ENCODE data around the gene CTPS2.

The CTPS2 gene

DNA sequence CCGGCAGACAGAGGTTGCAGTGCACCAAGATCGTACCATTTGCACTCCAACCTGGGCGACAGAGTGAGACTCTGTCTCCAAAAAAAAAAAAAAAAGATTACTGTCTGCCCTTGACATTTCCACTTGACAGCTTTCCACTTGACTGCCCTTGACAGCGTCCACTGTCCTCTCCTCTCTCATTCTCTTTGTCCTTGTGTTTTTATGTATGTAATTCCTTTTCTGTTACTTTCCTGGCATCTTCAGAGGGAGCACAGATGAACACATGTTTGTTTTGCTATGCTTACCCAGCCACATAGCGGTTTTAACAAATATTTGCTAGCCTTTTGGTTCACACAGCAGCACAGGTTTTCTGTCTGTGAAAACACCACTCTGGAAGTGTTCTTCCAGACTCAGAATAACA is 33.2 kb upstream of the CTPS2 start:
- TF ChIP-seq MYC (IDR thresholded peaks at IDR 0.05; ENCODE audit: low read depth, low read length) = no peak
- TF ChIP-seq POLR2A (IDR thresholded peaks at IDR 0.05; ENCODE audit: extremely low read depth, insufficient read length) = no peak
- TF ChIP-seq, protein P1, sequence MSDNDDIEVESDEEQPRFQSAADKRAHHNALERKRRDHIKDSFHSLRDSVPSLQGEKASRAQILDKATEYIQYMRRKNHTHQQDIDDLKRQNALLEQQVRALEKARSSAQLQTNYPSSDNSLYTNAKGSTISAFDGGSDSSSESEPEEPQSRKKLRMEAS (IDR thresholded peaks at IDR 0.05; ENCODE audit: low read depth, low read length) = no peak
- TF ChIP-seq, protein P2, sequence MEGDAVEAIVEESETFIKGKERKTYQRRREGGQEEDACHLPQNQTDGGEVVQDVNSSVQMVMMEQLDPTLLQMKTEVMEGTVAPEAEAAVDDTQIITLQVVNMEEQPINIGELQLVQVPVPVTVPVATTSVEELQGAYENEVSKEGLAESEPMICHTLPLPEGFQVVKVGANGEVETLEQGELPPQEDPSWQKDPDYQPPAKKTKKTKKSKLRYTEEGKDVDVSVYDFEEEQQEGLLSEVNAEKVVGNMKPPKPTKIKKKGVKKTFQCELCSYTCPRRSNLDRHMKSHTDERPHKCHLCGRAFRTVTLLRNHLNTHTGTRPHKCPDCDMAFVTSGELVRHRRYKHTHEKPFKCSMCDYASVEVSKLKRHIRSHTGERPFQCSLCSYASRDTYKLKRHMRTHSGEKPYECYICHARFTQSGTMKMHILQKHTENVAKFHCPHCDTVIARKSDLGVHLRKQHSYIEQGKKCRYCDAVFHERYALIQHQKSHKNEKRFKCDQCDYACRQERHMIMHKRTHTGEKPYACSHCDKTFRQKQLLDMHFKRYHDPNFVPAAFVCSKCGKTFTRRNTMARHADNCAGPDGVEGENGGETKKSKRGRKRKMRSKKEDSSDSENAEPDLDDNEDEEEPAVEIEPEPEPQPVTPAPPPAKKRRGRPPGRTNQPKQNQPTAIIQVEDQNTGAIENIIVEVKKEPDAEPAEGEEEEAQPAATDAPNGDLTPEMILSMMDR (IDR thresholded peaks at IDR 0.05; ENCODE audit: low read depth, low read length) = no peak
- no peak overlapping the region for H3K4me3 ChIP-seq (ENCODE audit: low read depth, low read length)
- DNase-seq (ENCODE audit: low read depth) = no peak

DNA sequence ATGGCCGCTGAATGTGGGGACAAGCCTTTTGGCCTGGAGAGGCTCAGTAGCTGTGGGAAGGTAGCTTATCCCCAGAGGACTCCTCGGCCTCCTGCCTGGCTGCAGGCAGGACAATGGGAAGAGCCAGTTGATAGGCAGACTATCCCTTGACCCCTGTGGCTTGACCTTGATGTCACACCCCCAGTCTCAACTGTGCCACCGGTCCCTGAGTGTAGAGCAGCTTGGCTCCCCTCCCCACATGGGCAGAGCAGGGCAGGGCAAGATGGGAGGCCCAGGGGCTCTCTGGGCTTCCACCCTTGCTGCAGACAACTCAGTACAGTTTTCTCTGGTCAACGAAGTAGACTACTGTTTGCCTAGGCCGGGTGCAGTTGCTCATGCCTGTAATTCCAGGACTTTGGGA is 32.6 kb upstream of the CTPS2 start:
- TF ChIP-seq, protein P1 (IDR thresholded peaks at IDR 0.05; ENCODE audit: low read depth, low read length) = no peak
- TF ChIP-seq POLR2A (IDR thresholded peaks at IDR 0.05; ENCODE audit: extremely low read depth, insufficient read length) = no peak
- no peak for TF ChIP-seq MYC (IDR thresholded peaks at IDR 0.05; ENCODE audit: low read depth, low read length)
- TF ChIP-seq, protein P2 (IDR thresholded peaks at IDR 0.05; ENCODE audit: low read depth, low read length) = no peak
- H3K4me3 ChIP-seq (ENCODE audit: low read depth, low read length) = no peak overlapping the region
- no peak for DNase-seq (ENCODE audit: low read depth)

DNA sequence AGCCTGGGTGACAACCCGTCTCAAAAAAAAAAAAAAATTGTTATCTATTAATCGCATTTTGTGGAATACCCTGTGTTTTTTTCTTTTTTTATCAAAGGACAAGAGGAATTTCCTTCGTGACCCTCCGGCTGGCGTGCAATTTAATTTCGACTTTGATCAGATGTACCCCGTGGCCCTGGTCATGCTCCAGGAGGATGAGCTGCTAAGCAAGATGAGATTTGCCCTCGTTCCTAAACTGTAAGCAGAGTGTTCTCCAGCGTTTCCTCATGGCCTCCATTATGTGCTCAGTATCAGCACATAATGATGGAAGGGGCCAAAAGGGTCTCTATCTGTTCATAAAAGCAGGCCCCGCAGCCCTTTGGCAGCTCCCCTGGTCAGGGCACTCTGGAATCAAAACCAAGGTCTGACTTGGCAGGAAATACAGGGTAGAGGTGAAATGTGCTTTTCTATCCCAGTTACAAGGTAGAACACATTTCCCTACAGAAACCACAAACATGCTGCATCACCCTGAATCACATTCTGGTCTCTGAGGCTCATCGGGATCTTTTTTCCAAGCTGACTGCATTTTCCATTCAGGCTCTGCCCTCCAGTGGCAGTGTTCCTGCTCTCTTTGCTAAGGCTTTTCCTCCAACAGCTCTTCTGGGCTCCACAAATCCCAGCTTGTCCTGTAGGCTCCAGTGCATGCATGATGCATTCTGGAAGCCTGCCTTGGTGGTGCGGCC is 31.3 kb upstream of the CTPS2 start:
- TF ChIP-seq MYC (IDR thresholded peaks at IDR 0.05; ENCODE audit: low read depth, low read length) (no peak), POLR2A (IDR thresholded peaks at IDR 0.05; ENCODE audit: extremely low read depth, insufficient read length) (no peak)
- TF ChIP-seq, protein P1 (IDR thresholded peaks at IDR 0.05; ENCODE audit: low read depth, low read length) = no peak
- TF ChIP-seq, protein P2 (IDR thresholded peaks at IDR 0.05; ENCODE audit: low read depth, low read length) = no peak
- H3K4me3 ChIP-seq (ENCODE audit: low read depth, low read length) = no peak overlapping the region
- no peak for DNase-seq (ENCODE audit: low read depth)

DNA sequence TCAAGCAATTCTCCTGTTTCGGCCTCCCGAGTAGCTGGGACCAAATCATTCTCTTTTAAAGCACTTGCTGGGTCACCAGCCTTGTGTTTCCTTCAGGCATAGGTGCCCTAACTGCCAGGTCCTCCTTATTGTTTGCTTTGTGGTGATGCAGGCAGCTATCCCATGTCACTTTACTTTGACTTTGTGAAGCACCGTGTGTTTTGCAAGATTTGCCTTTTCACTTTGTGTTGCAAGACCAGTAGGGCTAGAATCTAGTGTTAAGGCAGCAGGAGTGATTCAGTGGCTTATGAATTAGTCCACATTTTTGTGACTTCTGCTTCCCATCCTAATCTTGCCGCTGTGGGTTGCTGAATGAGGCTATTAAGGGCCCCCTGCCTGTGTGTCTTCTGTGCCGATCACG is 27.1 kb upstream of the CTPS2 start:
- H3K4me3 ChIP-seq (ENCODE audit: low read depth, low read length) = no peak overlapping the region
- peak; percentile 55 for DNase-seq (ENCODE audit: low read depth)
- TF ChIP-seq POLR2A (IDR thresholded peaks at IDR 0.05; ENCODE audit: extremely low read depth, insufficient read length) = no peak
- no peak for TF ChIP-seq MYC (IDR thresholded peaks at IDR 0.05; ENCODE audit: low read depth, low read length)
- TF ChIP-seq, protein P1 (IDR thresholded peaks at IDR 0.05; ENCODE audit: low read depth, low read length) = no peak
- TF ChIP-seq, protein P2 (IDR thresholded peaks at IDR 0.05; ENCODE audit: low read depth, low read length) = no peak

DNA sequence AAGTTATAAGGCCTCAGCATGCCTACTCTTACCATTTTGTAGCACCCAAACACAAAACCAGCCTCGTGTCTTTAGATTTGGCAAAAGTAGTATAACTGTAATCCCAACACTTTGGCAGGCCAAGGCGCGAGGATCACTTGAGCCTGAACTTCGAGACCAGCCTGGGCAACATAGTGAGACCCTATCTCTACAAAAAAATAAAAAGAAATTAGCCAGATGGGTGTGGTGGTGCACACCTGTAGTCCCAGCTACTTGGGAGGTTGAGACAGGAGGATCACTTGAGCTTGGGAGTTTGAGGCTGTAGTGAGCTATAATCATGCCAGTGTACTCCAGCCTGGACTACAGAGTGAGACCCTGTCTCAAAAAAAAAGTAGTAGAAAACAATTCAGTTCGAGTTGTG is 24.6 kb upstream of the CTPS2 start:
- TF ChIP-seq, protein P1 (IDR thresholded peaks at IDR 0.05; ENCODE audit: low read depth, low read length) = no peak
- TF ChIP-seq, protein P2 (IDR thresholded peaks at IDR 0.05; ENCODE audit: low read depth, low read length) = no peak
- TF ChIP-seq POLR2A (IDR thresholded peaks at IDR 0.05; ENCODE audit: extremely low read depth, insufficient read length) = no peak
- no peak for TF ChIP-seq MYC (IDR thresholded peaks at IDR 0.05; ENCODE audit: low read depth, low read length)
- DNase-seq (ENCODE audit: low read depth) = no peak
- no peak overlapping the region for H3K4me3 ChIP-seq (ENCODE audit: low read depth, low read length)
